Pons (tissue), 1 donor: Measurements from ENCODE around the gene MBNL2.
A peak's percentile ranks its signal among the peaks of the same experiment; 100 is the strongest.

ENCODE experiments used
- DNase-seq: peaks from one replicate; pipeline ENCODE4 v3.0.0-alpha.2; 2016; ENCODE audit warnings: low spot score

The MBNL2 gene

DNA sequence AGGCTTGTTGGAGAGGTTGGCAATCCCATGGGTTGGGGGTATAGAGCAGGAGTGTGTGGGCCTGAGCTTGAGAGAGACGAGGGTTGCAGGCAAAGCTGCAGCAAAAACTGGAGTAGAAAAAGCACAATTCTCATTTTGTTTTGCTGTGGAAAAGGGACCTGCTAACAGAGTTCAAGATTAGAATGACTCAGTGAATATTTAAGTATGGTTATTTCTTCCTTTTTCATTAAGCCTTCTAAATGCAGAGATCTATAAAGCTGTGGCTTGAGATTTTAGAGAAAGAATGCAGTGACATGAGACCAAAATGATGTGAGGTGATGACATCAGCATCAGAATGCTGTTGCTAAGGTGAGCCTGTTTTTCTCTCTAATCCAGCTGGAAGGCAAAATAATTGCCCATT lies 10.8 kb upstream of the MBNL2 start:
- peak; percentile 53 for DNase-seq

GRCh38 chr13:97212004-97212403 lies 10.1 kb upstream of the MBNL2 start:
- peak; percentile 92 for DNase-seq

DNA sequence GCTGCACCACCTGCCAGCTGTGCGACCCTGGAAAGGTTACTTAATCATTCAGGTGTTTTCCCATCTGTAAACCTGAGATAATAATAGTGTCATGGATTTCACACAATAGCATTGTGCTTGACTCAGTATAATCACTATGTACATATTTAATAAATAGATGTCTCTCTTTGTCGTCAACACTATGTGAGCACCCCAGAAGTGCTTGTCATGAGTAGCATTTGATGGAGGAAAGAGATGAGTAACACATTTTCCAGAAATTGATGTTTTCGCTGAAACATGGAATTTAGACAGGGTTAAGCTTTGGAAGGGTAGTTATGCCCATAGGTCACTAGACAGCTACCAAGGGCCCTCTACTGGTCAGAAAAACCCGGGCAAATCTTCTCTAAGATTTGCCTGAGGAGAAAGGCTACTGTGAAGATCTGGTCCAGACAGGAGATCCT lies 9.5 kb upstream of the MBNL2 start:
- peak; percentile 82 for DNase-seq

GRCh38 chr13:97214921-97215320 lies 7.2 kb upstream of the MBNL2 start:
- no peak for DNase-seq

DNA sequence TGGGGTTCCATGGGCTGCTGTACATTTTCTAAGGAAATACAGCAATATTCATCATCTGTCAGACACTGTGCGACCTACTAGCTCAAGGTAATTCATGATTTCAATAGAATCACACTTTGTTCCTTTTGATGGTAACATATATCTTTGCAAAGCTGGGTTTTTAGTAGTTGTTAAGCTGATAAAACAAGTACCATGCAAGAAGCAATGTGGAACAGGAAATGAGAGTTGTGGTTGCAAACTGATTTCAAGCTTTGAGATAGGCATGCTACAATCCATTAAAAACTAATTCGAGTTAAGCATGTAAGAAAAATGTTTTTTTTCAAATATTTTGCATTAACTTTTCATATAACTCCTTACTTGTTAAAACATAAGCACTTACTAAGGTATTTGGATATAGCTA lies 6.8 kb upstream of the MBNL2 start:
- no peak for DNase-seq

DNA sequence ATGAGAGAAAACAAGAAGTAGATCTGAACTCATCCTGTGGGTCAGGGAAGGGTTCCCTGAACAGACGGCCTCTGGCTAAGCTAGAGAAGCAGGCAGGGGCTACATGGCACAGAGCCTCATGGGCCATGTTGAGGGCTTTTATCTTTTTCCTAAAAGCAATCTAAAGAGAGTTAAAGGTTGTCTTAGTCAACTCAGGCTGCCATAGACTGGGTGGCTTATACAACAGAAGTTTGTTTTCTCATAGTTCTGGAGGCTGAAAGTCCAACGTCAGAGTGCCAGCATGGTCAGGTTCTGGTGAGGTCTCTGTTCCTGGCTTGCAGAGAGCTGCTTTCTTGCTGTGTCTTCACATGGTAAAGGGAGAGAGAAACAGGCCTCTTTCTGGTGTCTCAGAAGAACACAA lies 2.9 kb upstream of the MBNL2 start:
- no peak for DNase-seq

GRCh38 chr13:97220151-97220900 lies 1.8 kb upstream of the MBNL2 start:
- DNase-seq: peak; percentile 85

- peak; percentile 67 for DNase-seq
Measured at GRCh38 chr13:97221046-97221445, 1.1 kb upstream of the MBNL2 start.

GRCh38 chr13:97221466-97221865 lies 667 bp upstream of the MBNL2 start:
- no peak for DNase-seq

- peak; percentile 42 for DNase-seq
Measured at GRCh38 chr13:97223037-97223710, 1.0 kb downstream of the MBNL2 start.

GRCh38 chr13:97223711-97224541 lies 1.8 kb downstream of the MBNL2 start:
- peak; percentile 96 for DNase-seq

DNA sequence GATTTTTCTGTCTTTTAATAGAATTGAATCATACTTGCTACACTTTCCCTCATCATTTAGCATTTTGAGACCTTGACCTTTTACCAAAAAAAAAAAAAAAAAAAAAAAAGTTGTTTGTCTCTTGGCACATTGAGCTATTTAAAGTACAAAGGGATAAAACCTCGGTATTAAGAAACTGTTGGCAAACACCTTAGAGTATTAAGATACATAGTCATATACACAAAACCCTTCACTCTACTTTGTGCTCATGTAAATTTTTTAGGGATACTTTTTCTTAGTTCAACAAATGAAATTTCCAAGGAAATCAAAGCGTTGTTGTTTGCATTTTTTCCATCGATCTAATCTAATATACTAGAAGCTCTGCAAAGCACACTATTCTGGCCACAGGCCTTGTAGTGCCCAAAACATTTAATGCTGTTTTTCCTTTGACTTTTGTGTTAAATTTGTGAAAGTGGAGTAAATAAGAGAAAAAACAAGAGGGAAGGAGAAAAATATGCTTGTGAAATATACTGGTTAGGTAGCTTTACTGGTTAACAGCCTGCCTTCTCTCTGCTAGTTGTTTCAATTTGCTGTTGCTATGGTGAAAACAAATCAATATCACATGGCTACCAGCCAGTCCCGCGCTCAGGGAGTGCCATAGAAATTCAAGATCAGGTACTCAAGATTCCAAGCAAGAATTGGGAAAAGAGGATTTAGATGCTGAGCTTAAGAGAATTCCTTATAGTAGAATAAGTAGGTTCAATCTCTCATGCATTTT lies 2.6 kb downstream of the MBNL2 start:
- DNase-seq: peak; percentile 53

DNA sequence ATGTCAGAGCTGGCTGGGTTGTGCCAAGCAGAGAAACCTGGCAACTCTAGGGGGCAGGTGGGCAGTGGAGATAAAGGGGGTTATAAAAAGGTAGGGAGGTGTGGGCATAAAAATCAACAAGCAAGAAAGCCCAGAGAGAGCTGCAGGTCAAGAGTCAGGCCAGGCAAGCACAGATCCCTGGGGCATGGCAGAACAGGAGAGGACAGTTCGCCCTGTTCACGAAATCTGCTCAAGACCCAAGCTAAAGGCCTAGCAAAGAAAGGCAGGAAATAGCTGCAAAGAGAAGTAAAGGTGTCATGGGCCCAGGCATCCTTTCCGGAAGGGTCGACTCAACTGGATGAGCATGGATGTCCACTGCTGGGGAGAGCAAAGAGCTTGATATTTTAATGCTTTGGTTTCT lies 3.4 kb downstream of the MBNL2 start:
- peak; percentile 41 for DNase-seq

- no peak for DNase-seq
Measured at GRCh38 chr13:97226013-97226412, 3.9 kb downstream of the MBNL2 start.

GRCh38 chr13:97226788-97227627 lies 4.9 kb downstream of the MBNL2 start:
- DNase-seq: peak; percentile 47

GRCh38 chr13:97228850-97229521 lies 6.9 kb downstream of the MBNL2 start:
- no peak for DNase-seq

DNA sequence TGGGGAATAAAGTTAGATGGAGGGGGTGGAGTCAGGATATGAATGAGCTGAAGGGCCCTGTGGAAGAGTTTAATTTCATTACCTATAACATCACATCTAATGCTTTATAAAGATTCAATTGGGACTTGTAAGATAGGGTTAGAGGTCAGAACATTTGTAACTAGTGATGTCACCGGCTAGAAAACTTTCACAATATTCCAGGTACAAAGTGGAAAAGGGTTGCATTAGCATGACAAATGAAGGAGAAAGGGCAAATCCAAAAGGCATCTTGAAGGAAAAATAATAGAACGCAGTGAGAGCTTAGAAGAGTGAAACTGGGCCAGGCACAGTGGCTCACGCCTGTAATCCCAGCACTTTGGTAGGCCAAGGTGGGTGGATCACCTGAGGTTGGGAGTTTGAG lies 7.6 kb downstream of the MBNL2 start:
- DNase-seq: no peak

GRCh38 chr13:97231118-97231828 lies 9.1 kb downstream of the MBNL2 start:
- DNase-seq: peak; percentile 52

- DNase-seq: no peak
Measured at GRCh38 chr13:97231829-97232196, 9.7 kb downstream of the MBNL2 start.

GRCh38 chr13:97233499-97233898 lies 11.4 kb downstream of the MBNL2 start:
- no peak for DNase-seq
